ENCODE measurements around the gene GPR17.

Gene GPR17

DNA sequence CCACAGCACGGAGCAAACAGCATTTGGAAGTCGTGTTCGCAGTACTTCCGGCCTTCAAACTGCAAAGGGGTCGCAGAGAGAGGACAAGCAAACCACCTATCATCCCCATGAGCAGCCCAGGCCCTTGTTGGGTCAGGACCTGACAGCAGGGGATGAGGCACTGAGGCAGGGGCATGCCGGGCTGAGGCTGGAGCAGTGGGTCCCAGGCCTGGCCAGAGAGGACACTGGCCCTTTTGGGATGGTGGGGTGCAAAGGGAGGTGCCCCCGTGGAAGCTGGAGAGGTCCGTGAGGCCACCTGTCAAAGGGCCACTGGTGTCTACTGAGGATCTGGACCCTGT, 8.9 kb downstream of the GPR17 start:
- no peak for DNase-seq (ENCODE audit: low spot score)

DNA sequence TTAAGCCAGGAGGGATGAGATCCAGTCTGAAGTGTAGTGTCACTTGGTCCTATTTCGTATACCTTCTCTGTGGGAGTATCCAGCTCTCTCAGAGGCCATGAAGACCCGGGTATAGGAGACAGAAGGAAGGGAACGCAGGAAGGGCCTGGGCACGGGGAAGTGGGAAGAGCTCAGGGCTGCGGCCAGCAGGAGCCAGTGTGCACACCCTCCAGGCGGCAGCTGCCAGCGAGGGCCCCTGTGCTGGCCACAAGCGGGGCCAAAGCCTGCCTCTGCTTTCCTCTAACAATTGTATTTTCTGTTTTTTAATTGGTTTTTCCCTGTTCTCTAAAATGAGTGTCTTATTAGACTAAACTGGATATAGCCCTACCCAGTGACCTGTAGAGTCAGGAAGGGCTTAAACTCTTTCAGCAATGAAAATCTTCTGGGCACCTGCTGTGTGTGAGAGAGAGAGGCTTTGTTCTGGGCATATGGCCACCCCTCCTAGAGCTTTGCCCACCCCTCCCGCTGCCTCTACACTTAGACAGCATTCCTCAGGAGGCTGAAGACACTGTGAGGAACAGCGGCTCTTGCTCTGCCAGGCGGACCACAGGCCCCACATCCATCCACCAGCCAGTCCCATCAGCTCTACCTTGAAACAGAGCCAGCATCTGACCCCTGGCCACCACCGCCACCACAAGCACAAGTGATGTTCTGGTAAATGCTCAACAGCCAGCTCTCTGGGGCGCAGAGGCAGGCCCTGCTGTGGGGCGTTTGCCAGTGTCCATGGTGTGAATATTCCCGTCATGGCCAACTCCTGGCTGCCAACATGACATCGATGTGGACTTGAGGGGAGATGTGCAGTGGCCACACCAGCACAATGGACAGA, 9.5 kb downstream of the GPR17 start:
- DNase-seq (ENCODE audit: low spot score): no peak

GRCh38 chr2:127656569-127657231, 10.7 kb downstream of the GPR17 start:
- DNase-seq (ENCODE audit: low spot score): no peak

DNA sequence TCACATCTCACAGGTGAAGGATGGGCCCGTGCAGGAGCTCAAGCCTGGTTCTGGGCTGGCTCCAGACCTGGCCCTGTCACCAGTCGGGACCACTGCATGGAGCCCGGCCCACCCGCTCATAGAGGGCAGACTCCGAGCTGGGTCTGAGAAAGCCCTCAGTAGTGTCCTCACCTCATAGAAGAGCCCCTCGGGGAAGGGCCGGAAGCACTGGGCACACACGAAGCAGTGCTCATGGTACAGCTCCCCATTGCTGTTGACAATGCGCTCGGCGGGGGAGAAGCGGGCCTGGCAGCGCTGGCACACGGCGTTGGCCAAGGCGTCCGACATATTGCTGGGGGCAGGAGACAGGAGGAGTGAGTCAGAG, 11.3 kb downstream of the GPR17 start:
- no peak for DNase-seq (ENCODE audit: low spot score)

DNA sequence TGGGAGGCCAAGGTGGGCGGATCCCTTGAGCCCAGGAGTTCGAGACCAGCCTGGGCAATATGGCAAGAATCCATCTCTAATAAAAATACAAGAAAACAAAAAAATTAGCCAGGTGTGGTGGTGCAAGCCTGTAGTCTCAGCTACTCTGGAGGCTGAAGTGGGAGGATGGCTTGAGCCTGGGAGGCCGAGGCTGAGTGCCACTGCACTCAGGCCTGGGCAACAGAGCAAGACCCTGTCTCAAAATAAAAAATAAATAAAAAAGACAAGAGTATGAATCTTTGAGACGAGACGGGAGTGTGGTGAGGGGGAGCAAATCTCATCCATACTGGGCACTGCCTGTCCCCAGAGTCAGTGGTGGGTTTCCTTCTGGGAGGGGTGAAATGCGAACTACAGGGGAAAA, 12.2 kb downstream of the GPR17 start:
- DNase-seq (ENCODE audit: low spot score): no peak

GRCh38 chr2:127658641-127659407, 12.9 kb downstream of the GPR17 start:
- no peak for DNase-seq (ENCODE audit: low spot score)

- no peak for DNase-seq (ENCODE audit: low spot score)
Observed at GRCh38 chr2:127659408-127660290, 13.7 kb downstream of the GPR17 start.

DNA sequence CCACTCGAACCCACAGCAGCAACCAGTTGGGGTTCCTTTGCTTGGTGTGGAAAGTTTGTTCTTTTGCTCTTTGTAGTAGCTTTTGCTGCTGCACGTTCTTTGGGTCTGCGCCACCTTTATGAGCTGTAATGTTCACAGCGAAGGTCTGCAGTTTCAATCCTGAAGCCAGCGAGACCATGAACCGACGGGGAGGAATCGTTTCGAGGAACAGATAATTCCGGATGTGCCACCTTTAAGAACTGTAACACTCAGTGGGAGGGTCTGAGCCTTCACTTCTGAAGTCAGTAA, 14.3 kb downstream of the GPR17 start:
- no peak for DNase-seq (ENCODE audit: low spot score)

- no peak for DNase-seq (ENCODE audit: low spot score)
Observed at GRCh38 chr2:127661072-127661649, 15.2 kb downstream of the GPR17 start.

DNA sequence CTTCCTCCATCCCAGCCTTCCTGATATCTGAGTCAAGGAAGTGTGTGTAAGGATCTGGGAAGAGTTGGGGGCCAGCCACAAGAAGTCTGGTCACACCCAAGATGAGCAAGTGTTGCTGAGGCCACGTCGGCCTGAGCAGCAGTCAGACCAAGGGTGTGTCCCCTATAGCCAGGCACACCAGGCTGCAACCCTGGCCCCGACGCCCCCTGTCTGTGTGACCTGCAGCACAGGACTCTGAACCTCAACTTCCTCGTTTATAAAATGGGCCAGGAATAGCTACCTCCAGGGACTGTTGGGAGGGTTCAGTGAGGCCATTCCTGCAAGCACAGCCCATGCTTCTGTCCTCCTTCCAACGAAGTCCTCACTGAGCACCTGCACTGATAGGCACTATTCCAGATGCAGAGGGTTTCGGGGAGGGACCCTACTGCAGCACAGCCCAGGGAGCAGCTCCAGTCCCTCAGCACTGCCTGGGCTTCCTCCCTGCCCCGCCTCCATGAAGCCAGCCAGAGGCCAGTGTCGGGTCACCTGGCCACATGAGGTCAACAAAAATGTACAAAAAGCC, 16.1 kb downstream of the GPR17 start:
- peak; percentile 54 for DNase-seq (ENCODE audit: low spot score)

- DNase-seq (ENCODE audit: low spot score): no peak
Observed at GRCh38 chr2:127662937-127663565, 17.1 kb downstream of the GPR17 start.

DNA sequence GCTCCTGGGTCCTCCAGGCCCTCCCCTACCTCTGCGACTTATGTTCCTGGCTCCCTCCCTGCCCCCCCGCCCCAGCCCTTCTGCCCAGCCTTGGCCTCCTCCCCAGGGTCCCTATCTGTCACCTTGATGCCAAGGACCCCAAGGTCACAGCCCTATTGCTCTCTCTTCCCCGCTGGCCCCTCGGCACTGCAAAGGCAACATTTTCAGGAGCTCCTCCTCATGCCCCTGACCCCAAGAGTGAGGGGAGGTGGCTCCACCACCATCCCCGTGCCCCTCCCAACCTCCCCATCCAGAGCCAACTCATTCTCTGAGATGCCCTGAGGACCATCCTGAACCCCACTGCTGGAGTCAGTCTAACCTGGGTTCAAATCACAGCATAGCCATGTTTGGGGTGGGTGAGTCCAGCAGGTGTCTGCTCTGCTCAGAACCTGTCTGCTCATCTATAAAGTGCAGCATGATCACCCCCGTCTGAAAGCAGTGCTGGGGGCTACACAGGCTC, 17.7 kb downstream of the GPR17 start:
- DNase-seq (ENCODE audit: low spot score): no peak

DNA sequence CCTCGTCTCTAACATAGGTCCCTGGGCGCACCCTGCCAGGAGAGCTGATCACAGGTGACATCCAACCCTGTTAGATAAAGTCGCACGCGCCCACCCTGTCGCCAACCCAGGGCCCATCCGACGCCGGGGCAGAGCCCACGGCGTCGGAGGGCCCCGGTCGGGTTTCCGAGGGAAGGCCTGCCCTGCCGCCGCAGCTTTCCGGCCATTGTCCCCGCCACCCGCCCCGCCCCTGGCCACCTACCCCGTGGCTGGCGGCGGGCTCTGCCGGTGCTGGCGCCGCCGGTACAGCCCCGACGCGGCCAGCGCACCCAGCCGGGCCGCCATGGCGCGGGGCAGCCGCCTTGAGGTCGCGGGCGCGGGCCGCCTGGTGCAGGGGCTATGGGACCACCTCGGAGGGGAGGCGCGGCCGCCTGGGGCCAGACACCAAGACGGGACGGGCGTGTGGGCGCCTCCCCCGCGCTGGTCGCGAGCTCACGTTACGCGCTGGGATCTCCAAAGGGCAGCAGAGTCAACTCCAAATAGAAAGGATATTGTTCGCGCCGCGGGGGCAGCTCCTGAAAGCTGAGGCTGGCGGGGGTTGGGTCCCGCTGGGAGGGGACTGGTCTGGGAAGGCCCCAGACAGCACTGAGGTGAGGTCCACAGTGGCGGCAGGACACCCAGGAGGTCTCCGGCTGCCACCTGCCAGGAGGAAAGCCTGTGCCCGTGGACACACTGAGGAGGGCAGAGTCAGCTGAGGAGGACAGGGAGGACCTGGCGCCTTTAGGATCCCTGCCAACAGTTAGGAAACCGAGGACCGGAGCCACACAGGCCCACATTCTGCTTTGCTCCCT, 18.3 kb downstream of the GPR17 start:
- DNase-seq (ENCODE audit: low spot score): no peak

GRCh38 chr2:127664895-127665225, 18.9 kb downstream of the GPR17 start:
- DNase-seq (ENCODE audit: low spot score): no peak

DNA sequence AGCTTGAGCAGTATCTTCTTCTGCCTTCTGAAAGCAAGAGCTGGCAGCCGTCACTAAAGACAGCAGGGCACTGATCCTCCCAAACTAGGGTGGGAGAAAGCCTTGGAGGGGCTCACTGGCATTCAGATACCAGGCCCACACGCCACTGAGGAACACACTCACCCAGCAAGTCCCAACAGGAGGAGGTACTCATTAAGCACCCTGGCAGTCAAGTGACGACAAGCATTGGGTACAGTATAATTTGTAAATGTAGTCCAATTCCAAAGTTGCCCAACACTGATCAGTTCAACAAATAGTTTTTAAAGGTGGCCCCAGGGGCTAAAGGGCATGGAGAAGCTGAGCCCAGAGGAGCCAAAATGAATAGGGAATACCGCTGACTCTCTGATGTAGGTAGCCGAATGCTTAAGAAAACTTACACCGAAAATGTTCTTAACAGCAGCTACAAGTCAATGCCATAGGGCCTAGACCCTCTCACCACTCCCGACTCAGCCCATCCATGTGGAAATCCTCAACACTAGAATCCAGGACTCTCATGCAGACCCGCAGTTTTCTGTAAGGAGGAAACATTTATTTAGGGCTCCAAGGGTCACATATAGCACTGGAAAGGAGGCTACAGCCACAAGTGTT, 19.4 kb downstream of the GPR17 start:
- no peak for DNase-seq (ENCODE audit: low spot score)

DNA sequence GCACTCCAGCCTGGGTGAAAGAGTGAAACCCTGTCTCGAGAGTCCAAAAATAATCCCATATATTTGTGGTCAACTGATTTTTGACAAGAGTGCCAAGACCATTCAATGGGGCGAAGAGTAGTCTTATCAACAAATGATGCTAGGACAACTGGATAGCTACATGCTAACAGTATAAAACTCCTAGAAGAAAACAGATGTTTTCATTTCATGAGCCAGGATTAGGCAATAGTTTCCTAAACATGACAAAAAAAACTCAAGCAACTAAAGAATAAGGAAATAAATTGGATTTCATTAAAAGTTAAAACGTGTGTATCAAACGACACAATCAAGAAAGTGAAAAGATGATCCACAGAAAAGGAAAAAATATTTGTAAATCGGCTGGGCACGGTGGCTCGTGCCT, 23.1 kb downstream of the GPR17 start:
- no peak for DNase-seq (ENCODE audit: low spot score)

- DNase-seq (ENCODE audit: low spot score): no peak
Observed at GRCh38 chr2:127670055-127670956, 24.4 kb downstream of the GPR17 start.

GRCh38 chr2:127670957-127671290, 25.0 kb downstream of the GPR17 start:
- no peak for DNase-seq (ENCODE audit: low spot score)
